ENCODE results near the gene MRPL54. TPM values are rescaled to one million over a fixed set of nuclear protein-coding genes. Genes with fewer than 3 reads are reported as not detected.

The MRPL54 gene
- total RNA-seq, 3 donors from 2014 or later (not counting 1 experiment from before 2014, with no cell fraction given), result 54.1 to 60.5 (median 55.5) TPM

GRCh38 chr19:3807574-3808354 lies 45.3 kb downstream of the MRPL54 start:
- H3K36me3 ChIP-seq (ENCODE audit: control insufficient read depth, insufficient read depth, low read length), result no peaks in the 10 kb centered on the region
- peak overlapping the region in 1 of 2 donors; percentile 91 for H3K27ac Mint-ChIP-seq
- H3K4me3 ChIP-seq (ENCODE audit: low read length), result no peak overlapping the region
- WGBS (ENCODE audit: insufficient coverage), result 97% methylated on average over 35 of the region's 35 CpGs
- no peak overlapping the region for H3K4me3 Mint-ChIP-seq
- H3K27me3 ChIP-seq (ENCODE audit: control insufficient read depth, insufficient read depth, low read length), result no peaks in the 10 kb centered on the region
- no peaks in the 10 kb centered on the region for H3K27me3 Mint-ChIP-seq (ENCODE audit: low read depth in 2 of 2)
- TF ChIP-seq CTCF (IDR thresholded peaks at IDR 0.05), result no peak
- DNase-seq (peak in 1 of 2 donors; percentile 11), ATAC-seq (no peak)
- no peaks in the 10 kb centered on the region for H3K9me3 Mint-ChIP-seq
- intact Hi-C loops (cut with micrococcal nuclease), result no loop called here
- H3K27ac ChIP-seq (ENCODE audit: low read length), result peak overlapping the region; percentile 81
- no peaks in the 10 kb centered on the region for H3K36me3 Mint-ChIP-seq
- peaks cover 34 to 62% of the 10 kb centered on the region in 2 donors for H3K4me1 Mint-ChIP-seq
- peaks cover 97% of the 10 kb centered on the region for H3K4me1 ChIP-seq (ENCODE audit: control insufficient read depth, insufficient read depth, low read length)
- no peaks in the 10 kb centered on the region for H3K9me3 ChIP-seq (ENCODE audit: control insufficient read depth, insufficient read depth, low read length)

GRCh38 chr19:3808420-3809143 lies 46.1 kb downstream of the MRPL54 start:
- no peak overlapping the region for H3K4me3 Mint-ChIP-seq
- ATAC-seq (no peak), DNase-seq (peak in 1 of 2 donors; percentile 7)
- H3K9me3 ChIP-seq (ENCODE audit: control insufficient read depth, insufficient read depth, low read length), result no peaks in the 10 kb centered on the region
- H3K27me3 ChIP-seq (ENCODE audit: control insufficient read depth, insufficient read depth, low read length), result no peaks in the 10 kb centered on the region
- H3K9me3 Mint-ChIP-seq, result no peaks in the 10 kb centered on the region
- no peaks in the 10 kb centered on the region for H3K27me3 Mint-ChIP-seq (ENCODE audit: low read depth in 2 of 2)
- peak overlapping the region; percentile 23 for H3K27ac ChIP-seq (ENCODE audit: low read length)
- no peak overlapping the region for H3K4me3 ChIP-seq (ENCODE audit: low read length)
- H3K4me1 ChIP-seq (ENCODE audit: control insufficient read depth, insufficient read depth, low read length), result peaks cover 100% of the 10 kb centered on the region
- peak overlapping the region; percentile 31 to 65 for H3K27ac Mint-ChIP-seq
- H3K36me3 Mint-ChIP-seq, result no peaks in the 10 kb centered on the region
- H3K36me3 ChIP-seq (ENCODE audit: control insufficient read depth, insufficient read depth, low read length), result no peaks in the 10 kb centered on the region
- WGBS (ENCODE audit: insufficient coverage), result 91% methylated on average over 33 of the region's 33 CpGs
- TF ChIP-seq CTCF (IDR thresholded peaks at IDR 0.05), result no peak
- intact Hi-C loops (cut with micrococcal nuclease), result no loop called here
- H3K4me1 Mint-ChIP-seq, result peaks cover 42 to 62% of the 10 kb centered on the region in 2 donors

GRCh38 chr19:3809881-3810707 lies 47.6 kb downstream of the MRPL54 start:
- Mint-ChIP-seq H3K27me3 (ENCODE audit: low read depth in 2 of 2) (no peaks in the 10 kb centered on the region), H3K36me3 (no peaks in the 10 kb centered on the region)

More at GRCh38 chr19:3809881-3810707, 47.6 kb downstream of the MRPL54 start:
- H3K27me3 ChIP-seq (ENCODE audit: control insufficient read depth, insufficient read depth, low read length), result no peaks in the 10 kb centered on the region
- intact Hi-C loops (cut with micrococcal nuclease), result no loop called here
- H3K4me3 ChIP-seq (ENCODE audit: low read length), result no peak overlapping the region
- H3K27ac ChIP-seq (ENCODE audit: low read length), result peak overlapping the region; percentile 62
- DNase-seq (no peak), ATAC-seq (no peak)
- Mint-ChIP-seq H3K27ac (peak overlapping the region; percentile 65 to 99), H3K4me3 (no peak overlapping the region), H3K4me1 (peaks cover 52 to 63% of the 10 kb centered on the region in 2 donors), H3K9me3 (no peaks in the 10 kb centered on the region)
- H3K36me3 ChIP-seq (ENCODE audit: control insufficient read depth, insufficient read depth, low read length), result no peaks in the 10 kb centered on the region
- no peaks in the 10 kb centered on the region for H3K9me3 ChIP-seq (ENCODE audit: control insufficient read depth, insufficient read depth, low read length)
- TF ChIP-seq CTCF (IDR thresholded peaks at IDR 0.05), result no peak
- H3K4me1 ChIP-seq (ENCODE audit: control insufficient read depth, insufficient read depth, low read length), result peaks cover 100% of the 10 kb centered on the region
- 56% methylated on average over 21 of the region's 26 CpGs for WGBS (ENCODE audit: insufficient coverage)
